B cell (primary cell): ENCODE data around the gene SMCO1. TPM values are rescaled to one million over a fixed set of nuclear protein-coding genes. Genes with fewer than 3 reads are reported as not detected.

Experiments
- ATAC-seq: fragments of 200-7000 bp; cut with Tn5 transposase; one replicate; pipeline ENCODE4 v1.10.0; 2021; ENCODE audit warnings: low read depth, mild to moderate bottlenecking, moderate number of reproducible peaks, moderate library complexity
- CTCF ChIA-PET: fragments of 350-600 bp; sonication (Branson Sonifier 250); formaldehyde crosslinking; loops from one replicate; lab custom pipeline; 2021; ENCODE audit warnings: antibody characterized with exemption, inconsistent platforms; lab: Charles Lee
- POLR2A ChIA-PET: fragments of 350-600 bp; sonication (Branson Sonifier 250); formaldehyde crosslinking; loops from one replicate; lab custom pipeline; 2021; ENCODE audit warnings: antibody characterized with exemption; lab: Charles Lee
- DNase-seq: peaks from one replicate; pipeline ENCODE4 v3.0.0; 2013
- H2AFZ ChIP-seq: 2 replicates; pipeline ENCODE4 v1.6.1; 2012; ENCODE audit warnings: mild to moderate bottlenecking, low read depth, low read length; ENCODE audit not compliant: insufficient read depth, poor library complexity, severe bottlenecking
- H3K27ac ChIP-seq, 2 donors: 1 replicate in 1 of 2; 2 replicates in 1 of 2; pipeline ENCODE4 v1.5.1; 2012 to 2013; ENCODE audit warnings: low read length in 2 of 2, mild to moderate bottlenecking in 2 of 2, moderate library complexity in 1 of 2
- H3K27me3 ChIP-seq, 4 experiments: fragments of 200-600 bp in 1 of 4; sonication (generic) in 1 of 4; replicated peaks in 1 of 4; 1 replicate in 2 of 4; 2 replicates in 2 of 4; pipeline versions ENCODE4 v1.6.1 to v1.7.0; 2013 to 2016; ENCODE audit warnings: low read length in 3 of 4, mild to moderate bottlenecking in 2 of 4, mixed read lengths in 1 of 4, moderate library complexity in 1 of 4; ENCODE audit not compliant: insufficient read depth in 4 of 4, control insufficient read depth in 3 of 4; ENCODE audit errors: control extremely low read depth in 1 of 4
- H3K36me3 ChIP-seq, 2 experiments: replicated peaks in 1 of 2; 1 replicate in 1 of 2; 2 replicates in 1 of 2; pipeline versions ENCODE4 v1.6.1 to v1.7.1; 2013; ENCODE audit warnings: low read length in 1 of 2; ENCODE audit not compliant: insufficient read depth in 2 of 2, control insufficient read depth in 1 of 2; ENCODE audit errors: control extremely low read depth in 1 of 2, extremely low read depth in 1 of 2
- H3K4me1 ChIP-seq, 2 donors: fragments of 200-600 bp in 1 of 2; sonication (generic) in 1 of 2; 1 replicate in 1 of 2; 2 replicates in 1 of 2; pipeline versions ENCODE4 v1.5.1 to v1.6.1; 2013 to 2017; ENCODE audit warnings: low read length in 2 of 2; ENCODE audit not compliant: control insufficient read depth in 2 of 2, insufficient read depth in 2 of 2
- H3K4me2 ChIP-seq: replicated peaks from 2 replicates; pipeline ENCODE3; 2012; ENCODE audit warnings: mild to moderate bottlenecking, low read depth, low read length; ENCODE audit not compliant: poor library complexity, severe bottlenecking
- H3K4me3 ChIP-seq, 5 experiments: fragments of 200-600 bp in 1 of 5; sonication (generic) in 1 of 5; 1 replicate in 3 of 5; 2 replicates in 2 of 5; pipeline versions ENCODE4 v1.5.1 to v1.7.0; 2011 to 2016; ENCODE audit warnings: low read length in 4 of 5, mild to moderate bottlenecking in 4 of 5, low read depth in 2 of 5, control low read depth in 1 of 5, moderate library complexity in 1 of 5; ENCODE audit not compliant: insufficient read depth in 1 of 5; ENCODE audit errors: control extremely low read depth in 1 of 5, extremely low read depth in 1 of 5
- H3K79me2 ChIP-seq: fragments of 200-600 bp; sonication (generic); one replicate; pipeline ENCODE4 v1.6.0; 2016; ENCODE audit warnings: low read length; ENCODE audit not compliant: control insufficient read depth, insufficient read depth
- H3K9ac ChIP-seq: fragments of 200-600 bp; sonication (generic); 2 replicates; pipeline ENCODE4 v1.6.1; 2017; ENCODE audit warnings: mild to moderate bottlenecking, low read length, moderate library complexity
- H3K9me3 ChIP-seq, 3 donors: one replicate each; pipeline versions ENCODE4 v1.6.1 to v1.7.1; 2013; ENCODE audit warnings: low read length in 2 of 3; ENCODE audit not compliant: control insufficient read depth in 2 of 3, insufficient read depth in 1 of 3; ENCODE audit errors: control extremely low read depth in 1 of 3
- H4K20me1 ChIP-seq: 2 replicates; pipeline ENCODE4 v1.6.0; 2012; ENCODE audit warnings: mild to moderate bottlenecking, low read length; ENCODE audit not compliant: insufficient read depth, control insufficient read depth, poor library complexity, severe bottlenecking
- H3K27ac Mint-ChIP-seq: one replicate; pipeline ENCODE4 v1.8.0; 2021; ENCODE audit warnings: mixed read lengths
- H3K27me3 Mint-ChIP-seq: one replicate; pipeline ENCODE4 v1.8.0; 2021; ENCODE audit warnings: mixed read lengths
- H3K4me1 Mint-ChIP-seq: one replicate; pipeline ENCODE4 v1.8.0; 2021; ENCODE audit warnings: mixed read lengths
- H3K4me3 Mint-ChIP-seq: one replicate; pipeline ENCODE4 v1.8.0; 2021; ENCODE audit warnings: mixed read lengths
- H3K9me3 Mint-ChIP-seq: one replicate; pipeline ENCODE4 v1.8.0; 2022; ENCODE audit warnings: mixed read lengths; ENCODE audit not compliant: insufficient read depth
- CTCF ChIP-seq: fragments of 200-600 bp; IDR thresholded peaks from one replicate; pipeline ENCODE4 v1.8.0; 2022; ENCODE audit warnings: antibody characterized with exemption, mild to moderate bottlenecking
- EZH2 ChIP-seq: IDR thresholded peaks from 2 replicates; pipeline ENCODE4 v1.6.1; 2012; ENCODE audit warnings: borderline replicate concordance, low read depth, mild to moderate bottlenecking, moderate library complexity, low read length; ENCODE audit not compliant: insufficient read depth, poor library complexity, severe bottlenecking
- WGBS: methylation state at CpG from one replicate; pipeline ENCODE4 v1.1.5; 2013; ENCODE audit warnings: missing lambda C conversion rate; ENCODE audit not compliant: insufficient coverage; 5-methylcytosine and 5-hydroxymethylcytosine counted together
- intact Hi-C: fragments of 100-400 bp; cut with micrococcal nuclease; formaldehyde crosslinking; loops from one replicate; pipeline ENCODE4 v1.10.0; 2022
- polyA plus RNA-seq: library from polyadenylated mRNA; depleted of rRNA; stranded (reverse); fragments of >200 nt; gene quantifications from 2 replicates; pipeline ENCODE4 v1.2.3, GENCODE V29; 2012
- total RNA-seq, 2 donors: library from RNA; stranded (reverse); fragments of 120-200 nt in 1 of 2; gene quantifications; 1 replicate in 1 of 2; 2 replicates in 1 of 2; pipeline versions ENCODE4 v1.2.3 to v1.2.4, GENCODE V29; 2013 to 2022

Gene SMCO1
- total and polyA plus RNA-seq, 2 donors (not counting 1 experiment from before 2014, with no cell fraction given), result not detected

GRCh38 chr3:196502775-196503195 is 12.4 kb downstream of the SMCO1 start:
- Histone ChIP-seq H3K4me2 (peak overlapping the region; percentile 79), H3K36me3 (peaks cover 0 to 3% of the 10 kb centered on the region in 2 experiments), H2AFZ (peak overlapping the region; percentile 78), H3K27ac (peak overlapping the region; percentile 74 to 83), H3K27me3 (no peaks in the 10 kb centered on the region), H4K20me1 (peaks cover 39% of the 10 kb centered on the region), H3K4me3 (peak overlapping the region; percentile 79 to 87 (median 82)), H3K79me2 (peaks cover 57% of the 10 kb centered on the region), H3K4me1 (peaks cover 16 to 28% of the 10 kb centered on the region in 2 donors), H3K9ac (peak overlapping the region; percentile 80), H3K9me3 (peaks cover 0 to 7% (median 6%) of the 10 kb centered on the region in 3 donors)
- Mint-ChIP-seq H3K9me3 (peaks cover 6% of the 10 kb centered on the region), H3K27me3 (no peaks in the 10 kb centered on the region), H3K27ac (peak overlapping the region; percentile 92), H3K4me3 (peak overlapping the region; percentile 100), H3K4me1 (peaks cover 38% of the 10 kb centered on the region)
- ChIA-PET POLR2A (interaction anchor here (0.7 kb wide), 2 partner anchors 37 to 1767 kb away, joined by 3 to 4 read pairs; no protein-coding TSS in a partner anchor), CTCF (interaction anchor here (1.2 to 1.7 kb wide), 2 partner anchors 13 to 26 kb away, joined by 3 to 5 read pairs; no protein-coding TSS in a partner anchor)
- no peak for TF ChIP-seq CTCF
- no peak for TF ChIP-seq EZH2
- intact Hi-C loops, result loop anchor here (1.0 to 10.0 kb wide), 8 partner anchors 26 to 792 kb away; partner anchors contain the start of genes DLG1, DYNLT2B, FBXO45 and NCBP2
- under 1% methylated on average over 22 of the region's 27 CpGs for WGBS
- ATAC-seq, result peak; percentile 5
- peak; percentile 67 for DNase-seq
